HEK293 (cell line): Measurements from ENCODE around the gene TST.

ENCODE experiments used
- CTCF ChIA-PET: fragments of 350-600 bp; formaldehyde crosslinking; extraction: SDS; loops from one replicate; lab custom pipeline; 2021; ENCODE audit warnings: antibody characterized with exemption; lab: Yijun Ruan, JAX
- POLR2A ChIA-PET: fragments of 300-600 bp; formaldehyde crosslinking; extraction: SDS; loops from one replicate; lab custom pipeline; 2020; ENCODE audit warnings: antibody characterized with exemption, inconsistent platforms; lab: Yijun Ruan, JAX
- H3K27ac ChIP-seq: fragments of 200-500 bp; sonication (Bioruptor generic); 2 replicates; pipeline ENCODE4 v1.5.1; 2014; ENCODE audit warnings: low read depth, low read length, control low read depth, inconsistent platforms; ENCODE audit errors: extremely low read depth
- H3K36me3 ChIP-seq, 2 experiments: fragments of 200-500 bp in 1 of 2; sonication (Bioruptor generic) in 1 of 2; 1 replicate in 1 of 2; 2 replicates in 1 of 2; pipeline ENCODE4 v1.5.1; 2014 to 2017; ENCODE audit warnings: inconsistent platforms in 2 of 2, low read length in 2 of 2; ENCODE audit not compliant: control insufficient read depth in 2 of 2, insufficient read depth in 1 of 2
- H3K4me1 ChIP-seq: fragments of 200-500 bp; sonication (Bioruptor generic); 2 replicates; pipeline ENCODE4 v1.5.1; 2014; ENCODE audit warnings: mild to moderate bottlenecking, low read length, inconsistent platforms; ENCODE audit not compliant: control insufficient read depth, insufficient read depth
- H3K4me3 ChIP-seq: 2 replicates; pipeline ENCODE4 v1.5.1; 2011; ENCODE audit warnings: low read depth, mild to moderate bottlenecking, control low read depth, low read length, moderate library complexity
- H3K9me3 ChIP-seq: fragments of 200-500 bp; sonication (Bioruptor generic); 2 replicates; pipeline ENCODE4 v1.5.1; 2014; ENCODE audit warnings: low read depth, low read length, inconsistent platforms; ENCODE audit not compliant: control insufficient read depth, insufficient read depth
- HOXA7 ChIP-seq: sonication (generic); formaldehyde crosslinking; IDR thresholded peaks from 2 replicates; pipeline ENCODE4 v1.8.1; 2022; ENCODE audit warnings: missing genetic modification reagents, borderline replicate concordance
- MEIS1 ChIP-seq: sonication (generic); formaldehyde crosslinking; IDR thresholded peaks from 2 replicates; pipeline ENCODE4 v1.8.1; 2022; ENCODE audit warnings: missing genetic modification reagents, mild to moderate bottlenecking, borderline replicate concordance
- ZBTB1 ChIP-seq: fragments of 450-650 bp; formaldehyde crosslinking; IDR thresholded peaks from 2 replicates; pipeline ENCODE4 v1.5.1; 2016; ENCODE audit warnings: missing biosample characterization, missing genetic modification characterization
- ZFP69B ChIP-seq: fragments of 450-650 bp; formaldehyde crosslinking; IDR thresholded peaks from 2 replicates; pipeline ENCODE4 v1.5.1; 2016; ENCODE audit warnings: missing biosample characterization, missing genetic modification characterization
- ZNF157 ChIP-seq: fragments of 450-650 bp; formaldehyde crosslinking; IDR thresholded peaks from 2 replicates; pipeline ENCODE4 v1.5.1; 2016; ENCODE audit warnings: missing biosample characterization, missing genetic modification characterization
- ZNF169 ChIP-seq: fragments of 450-650 bp; formaldehyde crosslinking; IDR thresholded peaks from 2 replicates; pipeline ENCODE4 v1.5.1; 2016; ENCODE audit warnings: missing biosample characterization, missing genetic modification characterization
- ZNF18 ChIP-seq: fragments of 450-650 bp; formaldehyde crosslinking; IDR thresholded peaks from 2 replicates; pipeline ENCODE4 v1.5.1; 2016; ENCODE audit warnings: missing biosample characterization, missing genetic modification characterization
- ZNF202 ChIP-seq: fragments of 450-650 bp; formaldehyde crosslinking; IDR thresholded peaks from 2 replicates; pipeline ENCODE4 v1.5.1; 2016; ENCODE audit warnings: missing biosample characterization, missing genetic modification characterization, borderline replicate concordance
- ZNF302 ChIP-seq: fragments of 450-650 bp; formaldehyde crosslinking; IDR thresholded peaks from 2 replicates; pipeline ENCODE4 v1.5.1; 2016; ENCODE audit warnings: missing biosample characterization, missing genetic modification characterization, low read depth
- ZNF350 ChIP-seq: fragments of 450-650 bp; formaldehyde crosslinking; IDR thresholded peaks from 2 replicates; pipeline ENCODE4 v1.5.0; 2017; ENCODE audit warnings: missing biosample characterization, mild to moderate bottlenecking, missing genetic modification characterization
- ZNF513 ChIP-seq: fragments of 450-650 bp; IDR thresholded peaks from 2 replicates; pipeline ENCODE4 v1.5.1; 2018; ENCODE audit warnings: missing biosample characterization, missing genetic modification characterization
- ZNF548 ChIP-seq: fragments of 450-650 bp; formaldehyde crosslinking; IDR thresholded peaks from 2 replicates; pipeline ENCODE4 v1.5.1; 2016; ENCODE audit warnings: missing biosample characterization, missing genetic modification characterization
- ZNF558 ChIP-seq: fragments of 450-650 bp; formaldehyde crosslinking; IDR thresholded peaks from 2 replicates; pipeline ENCODE4 v1.5.1; 2016; ENCODE audit warnings: missing biosample characterization, missing genetic modification characterization
- ZNF580 ChIP-seq: fragments of 450-650 bp; formaldehyde crosslinking; IDR thresholded peaks from 2 replicates; pipeline ENCODE4 v1.5.1; 2016; ENCODE audit warnings: missing biosample characterization, missing genetic modification characterization
- ZNF623 ChIP-seq: fragments of 450-650 bp; formaldehyde crosslinking; IDR thresholded peaks from 2 replicates; pipeline ENCODE4 v1.5.1; 2016; ENCODE audit warnings: missing biosample characterization, missing genetic modification characterization
- ZXDB ChIP-seq: fragments of 450-650 bp; formaldehyde crosslinking; IDR thresholded peaks from 2 replicates; pipeline ENCODE4 v1.5.1; 2016; ENCODE audit warnings: missing biosample characterization, missing genetic modification characterization
- TF ChIP-seq, protein P1 (sequence below): fragments of 450-650 bp; formaldehyde crosslinking; IDR thresholded peaks from 2 replicates; pipeline ENCODE4 v1.5.1; 2016; ENCODE audit warnings: missing biosample characterization, missing genetic modification characterization
- TF ChIP-seq, protein P2 (sequence below): fragments of 450-650 bp; formaldehyde crosslinking; IDR thresholded peaks from 2 replicates; pipeline ENCODE4 v1.5.1; 2017; ENCODE audit warnings: missing biosample characterization, missing genetic modification characterization
- TF ChIP-seq, protein P3 (sequence below): fragments of 450-650 bp; formaldehyde crosslinking; IDR thresholded peaks from 2 replicates; pipeline ENCODE4 v1.5.1; 2016; ENCODE audit warnings: missing biosample characterization, missing genetic modification characterization

Gene TST

DNA sequence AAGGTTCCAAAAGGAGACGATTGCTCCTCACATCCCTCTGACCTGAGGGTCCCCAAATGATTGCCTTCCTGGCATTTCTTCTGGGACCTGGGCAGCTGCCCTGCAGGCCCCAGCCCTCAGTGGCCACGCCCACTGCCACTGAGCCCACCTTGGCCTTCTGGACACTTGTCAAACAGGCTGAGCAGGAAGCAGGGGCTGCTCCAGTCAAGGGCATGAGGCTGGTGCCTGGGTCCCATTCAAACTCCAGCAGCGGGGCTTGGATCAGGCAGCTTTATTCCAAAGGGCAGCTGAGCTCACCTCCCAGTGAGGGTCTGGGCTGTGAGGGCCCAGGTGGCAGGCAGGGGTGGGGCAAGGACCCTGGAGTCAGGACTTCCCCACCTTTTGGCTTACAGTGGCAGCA lies 45.9 kb upstream of the TST start:
- CTCF ChIA-PET, result no interaction called here
- Histone ChIP-seq H3K9me3 (no peaks in the 10 kb centered on the region), H3K4me3 (no peak overlapping the region), H3K36me3 (peaks cover 0 to 15% of the 10 kb centered on the region in 2 experiments; a peak in 2 of 3 replicates), H3K4me1 (no peaks in the 10 kb centered on the region), H3K27ac (no peak overlapping the region)
- POLR2A ChIA-PET, result interaction anchor here (2.1 kb wide), 1 partner anchor 13 kb away, joined by 5 read pairs; the partner anchor contains the start of gene KCTD17
- TF ChIP-seq ZNF548 (tag by site-specific recombination) (no peak), ZNF202 (tag by site-specific recombination) (no peak)

GRCh38 chr22:37064553-37064952 lies 45.3 kb upstream of the TST start:
- ChIA-PET POLR2A (interaction anchor here (2.1 kb wide), 1 partner anchor 13 kb away, joined by 5 read pairs; the partner anchor contains the start of gene KCTD17), CTCF (interaction anchor here (1.6 kb wide), 1 partner anchor 14 kb away, joined by 3 read pairs; no protein-coding TSS in a partner anchor)
- H3K4me1 ChIP-seq, result no peaks in the 10 kb centered on the region
- no peak overlapping the region for H3K27ac ChIP-seq
- H3K36me3 ChIP-seq, result peaks cover 0 to 21% of the 10 kb centered on the region in 2 experiments; a peak in 2 of 3 replicates
- no peak overlapping the region for H3K4me3 ChIP-seq
- no peak for TF ChIP-seq ZNF169 (tag by site-specific recombination)
- peak; percentile 65 for TF ChIP-seq ZNF623 (tag by site-specific recombination)
- H3K9me3 ChIP-seq, result no peaks in the 10 kb centered on the region

DNA sequence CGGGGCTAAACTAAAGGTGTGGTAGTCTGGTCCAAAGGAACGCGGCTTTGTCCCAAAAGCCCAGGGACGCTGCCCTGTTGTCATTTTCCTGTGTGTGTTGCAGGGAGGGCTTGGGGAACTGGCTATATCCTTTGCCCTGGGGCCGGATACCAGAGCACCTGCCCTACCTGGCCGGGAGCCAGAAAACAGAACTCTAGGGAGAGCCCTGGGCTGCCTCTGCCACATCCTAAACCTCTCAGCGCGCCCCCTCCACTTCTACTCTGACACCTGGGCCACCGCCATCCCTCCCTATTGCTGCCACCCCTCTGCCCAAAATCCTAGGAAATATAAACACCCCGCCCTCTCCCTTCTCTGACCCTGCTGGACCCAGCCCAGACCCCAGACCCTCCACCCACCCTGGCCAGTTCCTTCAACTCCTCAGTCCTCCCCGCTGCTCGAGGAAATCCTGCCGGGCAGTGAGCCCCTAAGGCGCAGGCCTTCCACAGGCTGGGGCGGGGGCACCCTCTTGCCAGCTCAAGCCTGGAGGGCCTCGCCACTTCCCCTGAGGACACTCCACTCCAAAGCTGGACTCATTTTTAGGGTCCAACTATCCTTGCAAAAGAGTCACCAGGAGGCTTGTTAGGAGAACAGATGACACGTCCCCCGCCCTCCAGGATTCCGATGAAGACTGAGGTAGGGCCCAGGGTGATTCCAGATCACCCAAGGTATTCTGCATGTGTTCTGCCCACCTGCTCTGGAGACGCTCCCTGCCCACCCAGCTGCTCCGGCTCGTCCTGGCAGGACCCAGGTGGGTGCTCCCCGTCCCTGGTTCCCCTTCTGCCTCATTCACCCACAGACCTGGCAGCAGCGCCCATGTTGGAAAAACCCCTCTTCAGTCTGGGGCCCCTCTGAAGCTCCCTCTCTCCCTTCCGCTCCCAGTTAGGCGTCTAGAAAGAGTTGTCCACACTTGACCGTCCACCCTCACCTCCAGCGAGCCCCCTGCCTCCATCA lies 44.5 kb upstream of the TST start:
- no peaks in the 10 kb centered on the region for H3K4me1 ChIP-seq
- POLR2A ChIA-PET, result no interaction called here
- no peaks in the 10 kb centered on the region for H3K9me3 ChIP-seq
- CTCF ChIA-PET, result interaction anchor here (1.6 kb wide), 1 partner anchor 15 kb away, joined by 3 read pairs; no protein-coding TSS in a partner anchor
- H3K27ac ChIP-seq, result no peak overlapping the region
- peaks cover 0 to 30% of the 10 kb centered on the region in 2 experiments; a peak in 2 of 3 replicates for H3K36me3 ChIP-seq
- H3K4me3 ChIP-seq, result no peak overlapping the region
- TF ChIP-seq ZNF302 (no peak), ZNF350 (tag by site-specific recombination) (no peak), ZNF18 (no peak), ZNF513 (tag by site-specific recombination) (no peak), HOXA7 (no peak), ZBTB1 (tag by site-specific recombination) (no peak), ZNF580 (no peak), ZNF157 (tag by site-specific recombination) (no peak), ZNF558 (no peak), MEIS1 (no peak), ZFP69B (tag by site-specific recombination) (no peak), ZXDB (no peak)
- TF ChIP-seq, protein P1, sequence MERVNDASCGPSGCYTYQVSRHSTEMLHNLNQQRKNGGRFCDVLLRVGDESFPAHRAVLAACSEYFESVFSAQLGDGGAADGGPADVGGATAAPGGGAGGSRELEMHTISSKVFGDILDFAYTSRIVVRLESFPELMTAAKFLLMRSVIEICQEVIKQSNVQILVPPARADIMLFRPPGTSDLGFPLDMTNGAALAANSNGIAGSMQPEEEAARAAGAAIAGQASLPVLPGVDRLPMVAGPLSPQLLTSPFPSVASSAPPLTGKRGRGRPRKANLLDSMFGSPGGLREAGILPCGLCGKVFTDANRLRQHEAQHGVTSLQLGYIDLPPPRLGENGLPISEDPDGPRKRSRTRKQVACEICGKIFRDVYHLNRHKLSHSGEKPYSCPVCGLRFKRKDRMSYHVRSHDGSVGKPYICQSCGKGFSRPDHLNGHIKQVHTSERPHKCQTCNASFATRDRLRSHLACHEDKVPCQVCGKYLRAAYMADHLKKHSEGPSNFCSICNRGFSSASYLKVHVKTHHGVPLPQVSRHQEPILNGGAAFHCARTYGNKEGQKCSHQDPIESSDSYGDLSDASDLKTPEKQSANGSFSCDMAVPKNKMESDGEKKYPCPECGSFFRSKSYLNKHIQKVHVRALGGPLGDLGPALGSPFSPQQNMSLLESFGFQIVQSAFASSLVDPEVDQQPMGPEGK (tag by site-specific recombination), result no peak
- TF ChIP-seq, protein P2, sequence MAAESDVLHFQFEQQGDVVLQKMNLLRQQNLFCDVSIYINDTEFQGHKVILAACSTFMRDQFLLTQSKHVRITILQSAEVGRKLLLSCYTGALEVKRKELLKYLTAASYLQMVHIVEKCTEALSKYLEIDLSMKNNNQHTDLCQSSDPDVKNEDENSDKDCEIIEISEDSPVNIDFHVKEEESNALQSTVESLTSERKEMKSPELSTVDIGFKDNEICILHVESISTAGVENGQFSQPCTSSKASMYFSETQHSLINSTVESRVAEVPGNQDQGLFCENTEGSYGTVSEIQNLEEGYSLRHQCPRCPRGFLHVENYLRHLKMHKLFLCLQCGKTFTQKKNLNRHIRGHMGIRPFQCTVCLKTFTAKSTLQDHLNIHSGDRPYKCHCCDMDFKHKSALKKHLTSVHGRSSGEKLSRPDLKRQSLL, result no peak
- TF ChIP-seq, protein P3, sequence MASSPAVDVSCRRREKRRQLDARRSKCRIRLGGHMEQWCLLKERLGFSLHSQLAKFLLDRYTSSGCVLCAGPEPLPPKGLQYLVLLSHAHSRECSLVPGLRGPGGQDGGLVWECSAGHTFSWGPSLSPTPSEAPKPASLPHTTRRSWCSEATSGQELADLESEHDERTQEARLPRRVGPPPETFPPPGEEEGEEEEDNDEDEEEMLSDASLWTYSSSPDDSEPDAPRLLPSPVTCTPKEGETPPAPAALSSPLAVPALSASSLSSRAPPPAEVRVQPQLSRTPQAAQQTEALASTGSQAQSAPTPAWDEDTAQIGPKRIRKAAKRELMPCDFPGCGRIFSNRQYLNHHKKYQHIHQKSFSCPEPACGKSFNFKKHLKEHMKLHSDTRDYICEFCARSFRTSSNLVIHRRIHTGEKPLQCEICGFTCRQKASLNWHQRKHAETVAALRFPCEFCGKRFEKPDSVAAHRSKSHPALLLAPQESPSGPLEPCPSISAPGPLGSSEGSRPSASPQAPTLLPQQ (tag by site-specific recombination), result no peak
